GM19438 (cell line): ENCODE measurements around the gene TBCD.

ENCODE experiments used
- ATAC-seq: cut with Tn5 transposase; IDR thresholded peaks from one replicate; pipeline ENCODE4 v1.9.1; 2021; ENCODE audit warnings: low read depth; ENCODE audit not compliant: unreplicated experiment

Gene TBCD

GRCh38 chr17:82805823-82806222 is 54.0 kb downstream of the TBCD start:
- ATAC-seq = no peak

GRCh38 chr17:82806645-82807044 is 54.8 kb downstream of the TBCD start:
- ATAC-seq = no peak

GRCh38 chr17:82807101-82807500 is 55.2 kb downstream of the TBCD start:
- ATAC-seq = no peak

- ATAC-seq = no peak
These were observed 55.7 kb downstream of the TBCD start for GRCh38 chr17:82807562-82807961.

GRCh38 chr17:82808006-82808405 is 56.1 kb downstream of the TBCD start:
- no peak for ATAC-seq

- no peak for ATAC-seq
These were observed 57.3 kb downstream of the TBCD start for GRCh38 chr17:82808921-82809905.

GRCh38 chr17:82810644-82811430 is 59.0 kb downstream of the TBCD start:
- ATAC-seq = no peak

GRCh38 chr17:82812058-82812457 is 60.2 kb downstream of the TBCD start:
- ATAC-seq = no peak

- ATAC-seq = no peak
These were observed 60.7 kb downstream of the TBCD start for GRCh38 chr17:82812601-82813000.

- no peak for ATAC-seq
These were observed 61.6 kb downstream of the TBCD start for GRCh38 chr17:82813299-82814051.

- no peak for ATAC-seq
These were observed 63.0 kb downstream of the TBCD start for GRCh38 chr17:82814834-82815233.

GRCh38 chr17:82815354-82815753 is 63.5 kb downstream of the TBCD start:
- no peak for ATAC-seq

GRCh38 chr17:82815790-82816305 is 64.0 kb downstream of the TBCD start:
- no peak for ATAC-seq

GRCh38 chr17:82816358-82816757 is 64.5 kb downstream of the TBCD start:
- no peak for ATAC-seq

GRCh38 chr17:82817947-82818346 is 66.1 kb downstream of the TBCD start:
- no peak for ATAC-seq

- no peak for ATAC-seq
These were observed 68.7 kb downstream of the TBCD start for GRCh38 chr17:82820278-82821251.

- ATAC-seq = no peak
These were observed 69.7 kb downstream of the TBCD start for GRCh38 chr17:82821554-82821953.

- ATAC-seq = no peak
These were observed 70.4 kb downstream of the TBCD start for GRCh38 chr17:82822281-82822680.

GRCh38 chr17:82823004-82823403 is 71.1 kb downstream of the TBCD start:
- no peak for ATAC-seq
